Stimulated activated CD4-positive, alpha-beta T cell treated with anti-CD3 and anti-CD28 coated beads, Interleukin-4, amount 100 ng/mL, for 1 hour (primary cell): Measurements from ENCODE around the gene TSPAN2.

Source experiments
- DNase-seq: peaks from one replicate; pipeline ENCODE4 v3.0.0-alpha.2; 2020

The TSPAN2 gene

DNA sequence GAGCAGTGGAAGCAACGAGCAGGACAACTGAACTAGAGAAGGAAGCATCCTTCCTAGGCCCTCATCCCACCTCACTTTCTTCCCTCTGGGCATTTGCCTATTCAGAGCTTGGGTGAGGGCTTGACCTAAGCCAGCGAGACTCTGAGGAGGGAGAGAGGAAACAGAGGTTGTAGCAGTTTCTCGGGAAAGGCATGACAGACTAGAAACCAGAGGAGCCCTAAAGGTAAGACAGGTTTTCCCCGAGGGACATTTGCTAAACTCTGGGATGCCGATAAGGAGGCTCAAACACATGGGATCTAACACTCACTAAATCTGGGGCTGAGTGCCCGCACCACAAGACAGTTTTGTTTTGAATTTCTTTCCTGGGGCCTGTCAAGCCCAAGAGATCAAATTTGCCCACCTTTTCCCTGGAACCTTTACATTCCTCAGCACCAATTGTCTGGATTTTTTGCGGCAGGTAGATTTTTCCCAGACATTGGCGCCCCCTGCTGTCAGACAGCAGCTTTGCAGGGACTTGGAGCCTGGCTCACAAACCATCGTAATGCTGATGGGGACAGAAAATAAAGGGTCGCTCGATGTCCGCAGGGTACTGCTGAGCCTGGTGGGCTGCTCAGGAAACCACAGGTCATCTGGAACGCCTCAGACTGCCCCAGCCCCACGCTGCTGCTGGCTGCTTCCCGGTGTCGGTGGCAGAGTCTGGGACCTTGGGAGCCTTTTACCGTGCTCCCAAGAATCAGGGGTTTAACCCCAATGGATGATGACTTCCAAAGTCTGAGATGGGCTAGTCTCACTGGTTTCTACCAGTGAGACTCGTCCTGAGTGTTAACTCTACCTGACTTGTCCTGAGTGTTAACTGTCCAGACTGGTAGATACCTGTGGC is 23.4 kb upstream of the TSPAN2 start:
- peak; percentile 48 for DNase-seq

DNA sequence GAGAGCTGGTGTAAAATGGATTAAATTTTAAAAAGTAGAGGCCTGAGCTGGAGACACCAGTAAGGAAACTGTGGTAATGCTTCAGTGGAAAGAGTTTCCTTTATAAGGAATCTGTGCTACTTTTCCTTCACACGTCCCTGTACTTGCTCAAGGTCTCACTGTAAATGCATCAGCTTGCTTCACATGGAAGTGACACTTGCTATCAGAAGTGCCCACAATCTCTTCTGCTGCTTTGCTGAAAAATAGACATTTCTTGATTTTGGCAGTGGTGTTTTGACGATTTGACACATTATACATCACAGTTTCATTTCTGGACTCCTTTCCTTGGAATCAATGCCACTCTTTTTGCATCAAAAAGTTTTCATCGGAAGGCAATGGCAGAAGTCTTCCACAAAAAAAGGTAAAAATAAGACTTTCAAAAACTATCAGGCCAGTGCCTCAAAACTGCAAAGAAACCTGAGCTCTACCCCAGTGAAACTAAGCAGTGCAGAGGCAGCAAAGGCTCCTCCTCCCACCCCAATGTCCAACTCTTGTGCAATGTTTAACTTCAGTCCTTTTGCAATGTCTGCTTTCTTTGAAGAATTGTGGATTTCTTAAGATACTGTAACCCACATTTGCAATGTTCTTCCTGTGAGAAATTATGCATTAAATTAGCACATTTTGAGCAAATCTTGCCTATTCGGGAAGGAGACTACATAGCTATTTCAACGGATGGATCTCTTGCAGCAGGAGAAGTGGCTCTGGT is 18.4 kb upstream of the TSPAN2 start:
- DNase-seq: no peak

DNA sequence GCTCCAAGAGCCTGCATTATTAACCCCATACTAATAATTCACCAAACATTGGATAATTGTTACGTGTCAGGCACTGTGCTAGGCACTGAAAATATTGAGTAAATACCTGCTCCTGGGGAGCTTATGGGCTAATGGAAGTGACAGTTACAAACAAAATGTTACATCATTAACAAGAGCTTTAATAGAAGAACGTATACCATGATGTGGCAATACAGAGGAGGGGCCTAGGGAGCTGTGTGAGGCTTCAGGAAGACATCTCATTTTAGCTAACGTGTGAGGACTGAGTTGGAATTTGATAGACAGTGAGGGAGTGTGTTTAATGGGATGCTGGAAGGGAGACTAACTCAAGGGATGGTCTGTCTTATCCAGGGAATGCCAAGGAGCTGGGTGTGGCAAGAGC is 16.5 kb upstream of the TSPAN2 start:
- DNase-seq: no peak

DNA sequence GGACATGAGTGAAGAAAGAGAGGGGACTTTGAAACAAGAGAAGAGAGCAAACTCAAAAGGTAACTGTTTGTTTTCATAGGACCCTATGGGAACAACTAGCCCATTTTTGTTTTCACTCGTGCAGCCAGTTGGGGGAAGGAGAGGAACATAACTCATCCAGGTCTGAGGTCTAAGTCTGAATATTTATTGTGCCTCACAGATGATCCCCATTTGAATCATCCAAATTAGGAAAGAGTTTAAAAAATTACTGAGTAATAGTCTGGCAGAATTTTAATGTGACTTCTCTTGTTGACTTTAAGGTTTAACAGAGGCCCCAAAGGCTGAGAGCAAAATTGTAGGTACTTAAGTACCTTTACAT is 10.4 kb upstream of the TSPAN2 start:
- DNase-seq: no peak

DNA sequence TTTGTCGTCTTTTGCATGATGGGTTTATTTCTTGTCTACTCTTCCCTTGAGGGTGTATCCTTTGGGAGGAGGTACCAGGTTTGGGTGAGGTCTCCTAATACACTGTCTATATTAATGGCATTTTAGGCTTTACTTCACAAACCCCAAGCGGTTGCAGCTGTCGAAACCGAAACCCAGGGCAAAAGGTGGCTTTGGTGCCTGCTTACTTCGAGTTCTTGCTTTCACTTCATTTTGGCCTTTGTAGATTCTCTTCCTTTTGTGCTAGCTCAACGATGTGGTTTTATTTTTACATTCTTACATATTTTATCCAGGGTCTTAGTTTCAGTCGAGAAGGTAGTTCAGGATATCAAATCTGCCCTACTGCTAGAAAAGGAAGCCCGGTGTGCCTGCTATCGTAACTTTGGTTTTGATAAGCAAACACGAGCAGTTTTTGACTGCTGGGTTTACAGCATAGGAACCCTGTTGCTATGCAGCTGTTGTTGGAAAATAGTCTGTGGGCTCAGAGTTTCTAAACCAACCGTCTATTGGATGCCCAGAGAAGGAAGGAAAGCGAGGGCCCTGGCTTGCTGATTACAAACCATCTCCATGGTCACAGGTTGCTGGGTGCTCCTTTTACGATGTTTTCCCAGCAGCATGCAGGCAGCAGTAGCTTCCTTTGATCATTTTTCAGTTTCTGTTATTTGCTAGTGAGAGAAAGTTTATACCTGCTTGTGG is 9.8 kb upstream of the TSPAN2 start:
- DNase-seq: peak; percentile 54

DNA sequence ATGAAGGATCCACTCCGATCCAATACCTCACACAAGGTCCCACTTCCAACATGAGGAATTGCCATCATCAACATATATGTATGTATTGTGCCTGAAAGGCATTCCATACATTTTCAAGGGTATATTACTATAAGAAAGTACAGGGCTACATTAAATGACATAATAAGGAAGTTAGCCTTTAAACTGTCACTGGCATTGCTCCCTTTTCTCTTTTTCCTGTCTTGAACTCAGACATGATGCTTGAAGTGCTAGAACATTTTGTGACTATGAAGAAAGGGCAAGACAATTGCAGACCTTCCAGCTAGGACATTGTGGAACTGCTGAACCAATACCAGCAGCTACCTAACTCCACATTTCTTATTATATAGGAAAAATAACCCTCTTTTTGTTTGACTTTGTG is 2.9 kb upstream of the TSPAN2 start:
- DNase-seq: no peak

DNA sequence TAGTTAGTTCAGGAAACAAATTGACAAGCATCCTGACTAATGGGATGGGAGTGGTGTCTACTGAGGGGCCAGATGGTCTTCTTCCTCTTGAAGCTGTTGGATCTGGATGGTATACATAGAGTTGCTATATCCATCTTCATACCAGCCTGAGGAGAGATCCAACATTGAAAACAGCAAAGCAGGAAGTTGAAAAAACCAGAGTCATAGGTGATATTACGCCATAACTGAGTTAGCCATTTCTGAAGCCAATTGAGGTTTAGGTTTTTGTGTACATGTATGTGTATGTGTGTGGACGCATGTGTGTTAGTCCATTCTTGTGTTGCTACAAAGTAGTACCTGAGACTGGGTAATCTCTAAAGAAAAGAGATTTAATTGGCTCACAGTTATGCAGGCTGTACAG is 2.3 kb upstream of the TSPAN2 start:
- no peak for DNase-seq

DNA sequence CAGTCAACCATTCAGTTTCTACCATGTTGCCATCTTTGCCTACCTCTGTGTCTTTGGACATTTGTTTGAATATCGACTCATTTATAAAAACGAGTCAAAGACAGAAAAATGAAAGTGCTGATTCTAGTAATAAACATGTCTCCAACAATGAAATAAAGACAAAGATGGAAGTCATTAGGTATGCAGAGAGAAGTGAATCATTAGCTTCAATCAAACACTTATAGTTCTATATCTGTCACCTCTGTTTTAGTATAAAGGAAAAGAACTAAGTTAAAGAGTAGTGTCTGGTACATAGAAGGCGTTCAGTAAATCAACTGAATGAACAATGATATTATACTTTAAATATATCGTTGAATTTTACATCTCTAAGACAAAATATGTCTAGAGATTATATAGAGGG is 1.7 kb upstream of the TSPAN2 start:
- no peak for DNase-seq

DNA sequence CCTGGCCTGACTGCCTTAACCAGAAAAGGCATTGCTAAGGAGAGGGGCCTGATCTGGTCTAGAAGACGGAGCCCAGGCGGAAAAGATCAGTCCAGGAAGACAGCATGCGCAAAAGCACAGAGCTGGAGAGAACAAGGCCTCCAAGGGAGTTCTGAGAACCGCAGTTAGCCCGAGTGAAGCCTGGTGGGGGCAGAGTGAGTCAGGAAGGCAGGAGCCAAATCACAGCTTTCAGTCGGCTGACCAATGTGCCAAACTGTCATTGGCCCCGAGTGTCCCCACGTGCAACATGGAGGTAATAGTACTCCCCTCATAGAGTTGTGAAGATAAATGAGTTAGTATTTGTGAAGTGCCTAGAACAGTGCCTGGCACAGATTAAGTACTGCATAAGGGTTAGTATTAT is 1.2 kb upstream of the TSPAN2 start:
- DNase-seq: no peak

DNA sequence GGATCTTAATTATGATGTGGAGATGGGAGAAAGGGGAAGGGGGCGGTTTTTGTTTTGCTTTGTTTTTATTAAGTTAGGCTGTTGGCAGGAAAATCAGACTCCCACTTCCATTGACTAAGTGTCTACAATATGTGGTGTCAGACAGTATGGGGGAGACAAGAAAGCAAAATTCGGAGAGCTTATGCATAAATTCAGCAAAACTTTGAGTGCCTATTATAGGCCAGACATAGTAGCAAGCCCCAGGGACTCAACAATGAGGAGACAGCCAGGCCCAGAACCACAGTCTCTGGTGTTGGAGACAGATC is 835 bp upstream of the TSPAN2 start:
- DNase-seq: no peak

DNA sequence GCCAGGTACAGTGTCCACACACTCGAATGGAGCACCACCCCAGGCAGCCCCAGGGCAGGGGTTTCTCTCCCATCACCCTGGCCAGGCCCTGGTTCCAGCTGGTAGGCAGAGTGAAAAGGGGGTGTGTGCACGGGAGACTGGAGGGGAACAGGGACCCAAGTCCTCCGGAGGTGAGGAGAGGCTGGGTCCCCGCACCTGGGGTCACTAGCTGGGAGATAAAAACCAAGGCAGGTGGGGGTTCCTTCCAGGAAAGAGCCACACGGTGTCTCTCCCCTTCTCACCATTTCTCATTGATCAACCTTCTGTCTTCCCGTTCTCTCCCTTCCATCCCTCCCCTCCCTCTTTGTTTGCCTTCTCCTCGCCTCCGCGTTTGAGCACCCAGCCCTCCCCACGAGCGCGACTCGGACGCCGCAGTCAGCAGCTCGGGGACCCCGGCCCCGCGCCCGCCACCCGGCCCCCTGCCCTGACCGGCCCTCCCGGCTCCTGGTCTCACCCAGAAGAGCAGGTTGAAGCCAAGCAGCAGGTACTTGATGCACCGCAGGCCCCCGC is 358 bp downstream of the TSPAN2 start:
- DNase-seq: no peak

DNA sequence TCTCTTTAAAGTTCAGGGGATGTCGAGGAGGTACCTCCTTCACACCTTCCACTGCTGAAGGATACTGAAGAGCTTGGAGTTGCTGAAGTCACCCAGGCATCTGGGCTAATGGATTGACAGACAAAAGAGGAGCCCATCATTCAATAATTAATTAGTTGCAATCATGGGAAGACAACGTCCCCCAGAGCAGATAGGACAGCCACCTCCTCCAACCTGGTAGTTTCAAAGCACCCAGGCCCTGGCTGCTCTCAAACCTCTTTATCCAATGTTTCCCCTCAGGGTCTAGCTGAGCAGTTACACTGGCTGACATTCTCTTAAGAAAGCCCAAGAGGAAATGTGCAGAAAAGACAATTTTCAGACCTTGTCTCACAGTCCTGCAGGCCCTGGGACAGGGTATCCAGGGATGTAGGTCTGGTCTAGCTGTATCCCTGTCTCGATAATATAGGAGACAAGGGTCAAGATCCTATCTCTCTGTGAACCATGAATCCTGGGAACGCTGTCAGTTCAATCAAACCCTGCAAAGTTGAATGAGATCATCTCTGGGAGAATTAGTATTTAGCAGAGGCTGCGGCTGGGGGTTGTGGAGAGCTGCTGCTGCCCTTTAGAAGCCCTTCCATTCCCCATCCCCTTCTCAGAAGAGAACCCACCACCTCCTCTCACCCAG is 1.1 kb downstream of the TSPAN2 start:
- DNase-seq: no peak

DNA sequence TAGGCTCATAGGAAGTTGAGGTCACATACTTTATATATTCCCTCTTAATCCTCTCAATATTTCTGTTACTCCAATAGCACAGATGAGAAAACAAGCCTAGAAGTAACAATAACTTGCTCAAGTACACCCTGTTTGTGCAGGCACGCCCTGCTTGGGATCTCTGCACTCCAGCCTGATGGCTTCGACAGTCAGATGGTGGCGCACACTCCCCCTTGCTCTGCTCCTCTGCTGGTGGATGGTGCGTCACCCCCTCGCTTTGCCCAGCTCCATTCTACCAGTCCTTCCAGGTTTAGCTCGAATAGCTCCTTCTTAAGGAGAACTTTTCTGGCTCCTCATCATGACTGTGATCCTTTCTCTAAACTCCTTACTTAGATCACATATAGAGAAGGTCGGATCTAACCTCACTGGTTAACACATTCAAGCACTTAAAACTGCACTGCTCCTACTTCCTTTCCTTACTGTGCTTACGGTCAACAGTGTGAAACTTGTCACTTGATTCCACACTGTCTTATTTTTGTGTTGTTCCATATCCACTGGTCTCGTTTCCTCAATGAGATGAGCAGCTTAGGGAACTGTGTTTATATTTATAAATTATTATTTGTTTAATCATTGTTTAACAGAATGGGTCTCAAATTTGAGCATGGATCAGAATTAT is 3.0 kb downstream of the TSPAN2 start:
- DNase-seq: no peak

DNA sequence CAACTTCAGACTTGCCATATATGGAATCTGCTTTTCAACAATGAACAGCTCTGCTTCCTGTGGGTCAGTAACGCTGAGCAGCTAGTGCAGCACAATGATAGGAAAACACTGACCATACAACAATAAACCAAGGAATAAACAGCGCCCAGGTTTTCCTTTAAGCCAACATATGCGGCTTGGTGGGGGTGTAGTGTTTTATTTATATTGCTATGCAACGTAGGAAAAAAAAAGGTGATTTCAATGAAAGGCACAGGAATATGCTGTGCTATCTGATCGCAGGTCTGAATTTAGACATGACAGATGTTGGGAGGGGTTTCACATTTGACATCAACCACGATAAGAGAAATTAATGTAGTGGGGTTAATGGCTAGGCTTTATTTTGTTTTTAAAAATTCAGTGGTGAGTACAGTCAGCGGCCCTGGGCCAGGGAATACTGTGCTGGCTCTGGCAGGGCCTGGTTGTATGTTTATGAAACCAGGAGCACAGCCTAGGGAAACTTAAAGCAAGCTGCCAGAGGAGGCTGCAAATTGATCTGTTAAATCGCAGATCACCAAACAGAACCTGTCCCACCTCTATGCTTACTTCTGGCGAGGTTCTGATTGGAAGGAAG is 4.3 kb downstream of the TSPAN2 start:
- DNase-seq: no peak

DNA sequence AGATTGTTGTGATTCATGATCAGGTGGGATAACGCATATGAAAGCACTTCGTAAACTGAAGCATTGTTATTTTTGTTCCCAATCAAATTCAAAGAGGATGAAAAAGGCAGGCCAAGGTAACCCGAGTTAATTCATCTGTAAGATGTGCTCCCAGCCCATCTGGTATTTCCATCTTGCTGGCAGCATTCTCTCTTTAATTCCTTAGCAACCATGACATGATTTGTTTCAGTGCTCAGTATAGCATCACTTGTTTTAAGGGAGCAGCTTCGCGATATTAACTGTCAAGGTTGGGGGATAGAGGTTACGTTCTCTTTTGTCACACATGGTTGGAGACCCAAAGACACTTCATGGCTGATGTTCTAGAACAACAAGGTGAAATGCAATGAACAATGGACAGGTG is 6.4 kb downstream of the TSPAN2 start:
- no peak for DNase-seq

DNA sequence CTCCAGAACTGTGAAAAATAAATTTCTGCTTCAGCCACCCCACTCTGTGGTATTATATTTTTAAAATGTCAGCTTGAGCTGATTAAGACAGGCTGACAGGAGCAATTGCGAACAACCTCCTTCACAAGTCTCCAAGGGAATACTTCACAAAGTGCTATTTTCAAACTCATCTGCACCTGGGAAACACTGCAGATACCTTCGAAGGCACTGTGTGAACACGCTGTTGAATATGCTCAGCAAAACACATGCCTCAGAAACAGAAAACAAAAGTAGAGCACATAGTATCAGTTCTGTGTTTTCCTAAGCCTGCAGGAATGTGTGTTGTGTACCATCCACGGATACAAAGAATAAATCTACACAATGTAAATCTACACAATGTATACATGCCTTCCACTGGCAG is 10.6 kb downstream of the TSPAN2 start:
- DNase-seq: no peak

DNA sequence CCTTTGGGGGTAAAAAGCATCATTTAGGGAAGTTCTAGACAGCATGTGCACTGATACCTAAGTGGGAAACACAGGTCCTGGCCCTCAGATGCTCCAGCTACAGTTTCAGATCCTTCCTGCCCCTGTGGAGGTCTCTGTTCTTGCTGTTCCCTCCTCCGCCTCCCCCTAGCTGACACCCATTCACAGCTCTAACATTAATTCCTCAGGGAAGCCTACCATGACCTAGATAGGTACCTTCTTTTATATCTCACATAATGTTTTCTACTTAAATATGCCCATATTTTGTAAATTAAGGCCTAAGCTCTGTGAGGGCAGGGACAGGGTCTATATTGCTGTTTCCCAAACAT is 11.3 kb downstream of the TSPAN2 start:
- DNase-seq: no peak

DNA sequence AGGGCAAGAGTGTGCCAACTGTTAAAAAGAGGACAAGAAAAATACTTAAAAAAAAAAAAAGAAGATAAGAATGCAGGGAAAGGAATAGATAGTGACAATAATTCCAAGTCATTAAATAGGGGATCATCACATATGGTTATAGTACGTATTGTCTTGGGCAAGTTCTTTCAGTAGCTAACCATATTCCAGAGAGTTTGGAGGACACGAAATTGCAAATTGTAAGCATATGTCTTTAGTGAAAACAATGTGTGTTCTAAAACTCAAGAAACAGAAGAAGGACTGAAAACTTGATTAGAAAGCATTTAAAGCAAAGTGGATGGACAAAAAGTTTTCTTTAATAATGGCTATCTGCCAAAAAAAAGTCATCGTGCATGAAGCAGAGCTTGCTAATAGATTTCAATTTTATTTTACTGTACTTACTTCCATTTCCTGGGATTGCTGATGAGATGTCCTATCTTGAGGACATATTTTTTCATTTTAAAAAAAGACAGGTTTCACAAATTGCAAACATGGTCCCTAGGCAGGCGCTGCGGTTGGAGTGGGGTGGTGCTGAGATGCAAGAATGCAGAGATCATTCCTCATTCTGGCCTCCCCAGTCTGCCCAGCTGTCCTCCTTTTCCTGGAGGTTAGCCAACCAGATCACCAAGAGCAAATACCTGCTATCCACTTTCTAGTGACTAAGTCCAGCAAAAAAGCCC is 11.9 kb downstream of the TSPAN2 start:
- DNase-seq: no peak

DNA sequence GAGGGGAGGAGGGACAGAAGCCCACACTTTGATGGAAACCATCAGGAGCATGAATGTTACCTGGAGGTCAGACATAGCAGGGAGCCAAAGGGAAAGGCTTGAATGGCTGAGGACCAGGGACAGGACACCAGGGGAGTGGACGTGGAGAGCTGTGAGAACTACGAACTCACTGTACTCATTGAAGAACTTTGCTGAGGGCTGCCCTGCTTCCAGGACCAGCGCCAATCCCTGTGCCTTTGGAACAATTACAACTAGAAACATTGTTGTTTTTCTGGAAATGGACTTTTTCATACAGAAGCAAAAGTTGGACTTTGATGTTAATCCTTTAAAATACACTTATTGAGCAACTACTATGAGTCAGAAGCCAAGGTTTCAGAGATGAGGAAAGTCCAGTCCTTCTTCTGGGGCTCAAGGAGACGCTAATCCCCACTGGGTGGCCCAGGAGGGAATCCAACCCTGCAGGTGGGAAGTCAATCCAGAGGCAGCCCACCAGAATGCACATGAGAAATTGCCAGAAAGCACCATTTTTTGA is 12.9 kb downstream of the TSPAN2 start:
- DNase-seq: no peak

DNA sequence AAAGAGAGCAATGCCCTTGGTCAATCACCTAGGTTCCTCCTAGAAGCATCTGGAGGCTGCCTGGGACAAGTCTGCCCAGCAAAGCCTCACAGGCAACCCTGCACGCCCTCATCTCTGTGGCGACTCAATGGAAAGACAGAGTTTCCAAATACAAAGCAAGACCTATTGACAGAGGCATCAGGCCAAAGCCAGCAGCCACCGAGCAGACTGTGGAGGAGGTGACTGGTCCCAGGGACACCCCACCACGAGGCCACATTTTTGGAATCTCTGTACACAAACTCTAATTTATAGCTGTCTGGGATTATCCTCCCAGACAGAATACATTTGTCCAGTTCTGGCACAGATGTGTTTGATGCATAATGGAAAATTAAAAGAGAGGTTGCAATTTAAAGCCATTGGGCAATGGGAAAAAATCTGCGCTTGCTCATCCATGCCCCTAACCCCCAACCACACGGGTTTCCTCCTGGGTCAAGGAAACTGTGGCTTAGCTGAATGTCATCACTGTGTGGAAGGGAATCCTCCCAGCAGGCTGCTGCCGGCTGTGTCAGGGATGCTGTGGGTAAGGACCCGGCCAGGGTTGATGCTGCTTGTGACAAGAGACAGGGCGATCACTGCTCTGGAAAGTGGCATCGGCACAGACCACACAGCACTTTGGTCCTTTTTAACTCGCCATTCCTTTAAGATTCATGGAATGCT is 14.3 kb downstream of the TSPAN2 start:
- no peak for DNase-seq
